NT2/D1 (cell line): Measurements from ENCODE around the gene LEMD3.

Source experiments
- DNase-seq: peaks from one replicate; pipeline ENCODE4 v3.0.0-alpha.2; 2011; ENCODE audit warnings: low read depth, low spot score
- H3K27me3 ChIP-seq: 2 replicates; pipeline ENCODE4 v1.6.0; 2011; ENCODE audit warnings: mild to moderate bottlenecking; ENCODE audit not compliant: insufficient read length, insufficient read depth
- H3K36me3 ChIP-seq: 2 replicates; pipeline ENCODE4 v1.6.1; 2011; ENCODE audit warnings: mild to moderate bottlenecking, low read length, mixed read lengths; ENCODE audit not compliant: insufficient read depth, insufficient read length
- H3K4me1 ChIP-seq: 2 replicates; pipeline ENCODE4 v1.5.1; 2011; ENCODE audit not compliant: insufficient read depth, insufficient read length
- H3K4me3 ChIP-seq: 2 replicates; pipeline ENCODE4 v1.5.1; 2011; ENCODE audit warnings: low read depth; ENCODE audit not compliant: insufficient read length
- H3K9ac ChIP-seq: 2 replicates; pipeline ENCODE4 v1.6.0; 2011; ENCODE audit warnings: low read depth; ENCODE audit not compliant: insufficient read length
- H3K9me3 ChIP-seq: 2 replicates; pipeline ENCODE4 v1.5.1; 2011; ENCODE audit warnings: mild to moderate bottlenecking, low read length; ENCODE audit not compliant: insufficient read depth
- SUZ12 ChIP-seq: IDR thresholded peaks from 2 replicates; pipeline ENCODE4 v1.6.1; 2011; ENCODE audit not compliant: insufficient read length, insufficient read depth; ENCODE audit errors: extremely low read depth
- YY1 ChIP-seq: IDR thresholded peaks from 2 replicates; pipeline ENCODE4 v1.6.1; 2011; ENCODE audit not compliant: insufficient read length, insufficient read depth
- ZNF274 ChIP-seq: IDR thresholded peaks from 2 replicates; pipeline ENCODE4 v1.6.1; 2011; ENCODE audit warnings: mild to moderate bottlenecking, low read depth, low read length

The LEMD3 gene

GRCh38 chr12:65217086-65217485 lies 47.7 kb downstream of the LEMD3 start:
- Histone ChIP-seq H3K9ac (no peak overlapping the region), H3K4me1 (no peaks in the 10 kb centered on the region), H3K9me3 (peaks cover 11% of the 10 kb centered on the region), H3K36me3 (peaks cover 25% of the 10 kb centered on the region), H3K27me3 (no peaks in the 10 kb centered on the region), H3K4me3 (no peak overlapping the region)
- TF ChIP-seq YY1 (no peak), SUZ12 (no peak), ZNF274 (no peak)
- no peak for DNase-seq

GRCh38 chr12:65220761-65221160 lies 51.4 kb downstream of the LEMD3 start:
- H3K4me3 ChIP-seq: no peak overlapping the region
- peaks cover 27% of the 10 kb centered on the region for H3K36me3 ChIP-seq
- peaks cover 21% of the 10 kb centered on the region for H3K9me3 ChIP-seq
- DNase-seq: no peak
- TF ChIP-seq YY1 (no peak), ZNF274 (no peak), SUZ12 (no peak)
- no peak overlapping the region for H3K9ac ChIP-seq
- no peaks in the 10 kb centered on the region for H3K4me1 ChIP-seq
- no peaks in the 10 kb centered on the region for H3K27me3 ChIP-seq

GRCh38 chr12:65229441-65229840 lies 60.1 kb downstream of the LEMD3 start:
- H3K4me3 ChIP-seq: no peak overlapping the region
- no peak overlapping the region for H3K9ac ChIP-seq
- H3K9me3 ChIP-seq: peaks cover 25% of the 10 kb centered on the region
- H3K27me3 ChIP-seq: no peaks in the 10 kb centered on the region
- TF ChIP-seq YY1 (no peak), SUZ12 (no peak), ZNF274 (no peak)
- H3K4me1 ChIP-seq: no peaks in the 10 kb centered on the region
- DNase-seq: no peak
- peaks cover 12% of the 10 kb centered on the region for H3K36me3 ChIP-seq

- Histone ChIP-seq H3K36me3 (peaks cover 13% of the 10 kb centered on the region), H3K9me3 (peaks cover 21% of the 10 kb centered on the region), H3K27me3 (no peaks in the 10 kb centered on the region), H3K4me3 (no peak overlapping the region), H3K4me1 (no peaks in the 10 kb centered on the region), H3K9ac (no peak overlapping the region)
- DNase-seq: no peak
- TF ChIP-seq SUZ12 (no peak), ZNF274 (no peak), YY1 (no peak)
These were observed 63.2 kb downstream of the LEMD3 start for GRCh38 chr12:65232476-65233077.

GRCh38 chr12:65237153-65237552 lies 67.8 kb downstream of the LEMD3 start:
- no peaks in the 10 kb centered on the region for H3K9me3 ChIP-seq
- H3K4me3 ChIP-seq: no peak overlapping the region

GRCh38 chr12:65238609-65239008 lies 69.2 kb downstream of the LEMD3 start:
- Histone ChIP-seq H3K4me3 (no peak overlapping the region), H3K9ac (no peak overlapping the region), H3K4me1 (no peaks in the 10 kb centered on the region), H3K9me3 (no peaks in the 10 kb centered on the region), H3K27me3 (no peaks in the 10 kb centered on the region), H3K36me3 (peaks cover 40% of the 10 kb centered on the region)
- no peak for DNase-seq
- no peak for TF ChIP-seq YY1
- no peak for TF ChIP-seq SUZ12
- TF ChIP-seq ZNF274: no peak

More at GRCh38 chr12:65237153-65237552, 67.8 kb downstream of the LEMD3 start:
- no peak for TF ChIP-seq YY1
- TF ChIP-seq ZNF274: no peak
- TF ChIP-seq SUZ12: no peak
- Histone ChIP-seq H3K4me1 (no peaks in the 10 kb centered on the region), H3K36me3 (peaks cover 32% of the 10 kb centered on the region), H3K27me3 (no peaks in the 10 kb centered on the region), H3K9ac (no peak overlapping the region)
- no peak for DNase-seq

- H3K4me3 ChIP-seq: no peak overlapping the region
- H3K36me3 ChIP-seq: peaks cover 28% of the 10 kb centered on the region
- no peak for DNase-seq
- TF ChIP-seq SUZ12 (no peak), YY1 (no peak), ZNF274 (no peak)
- H3K4me1 ChIP-seq: no peaks in the 10 kb centered on the region
- H3K9ac ChIP-seq: no peak overlapping the region
- H3K9me3 ChIP-seq: no peaks in the 10 kb centered on the region
- no peaks in the 10 kb centered on the region for H3K27me3 ChIP-seq
These were observed 79.6 kb downstream of the LEMD3 start for GRCh38 chr12:65248656-65249633.
